DMS79 treated with DMSO at 0.1 percent for 48 hours (cell line): ENCODE data around the gene GRAMD1B.
"Not testable (repeated sequence)": the region's sequence is repeated elsewhere in the genome, so short reads cannot be mapped to it uniquely, and the experiment has no call there.

ENCODE experiments used
- DNase-seq: peaks from one replicate; lab custom pipeline; 2025; lab: John Stamatoyannopoulos, UW

GRAMD1B gene

DNA sequence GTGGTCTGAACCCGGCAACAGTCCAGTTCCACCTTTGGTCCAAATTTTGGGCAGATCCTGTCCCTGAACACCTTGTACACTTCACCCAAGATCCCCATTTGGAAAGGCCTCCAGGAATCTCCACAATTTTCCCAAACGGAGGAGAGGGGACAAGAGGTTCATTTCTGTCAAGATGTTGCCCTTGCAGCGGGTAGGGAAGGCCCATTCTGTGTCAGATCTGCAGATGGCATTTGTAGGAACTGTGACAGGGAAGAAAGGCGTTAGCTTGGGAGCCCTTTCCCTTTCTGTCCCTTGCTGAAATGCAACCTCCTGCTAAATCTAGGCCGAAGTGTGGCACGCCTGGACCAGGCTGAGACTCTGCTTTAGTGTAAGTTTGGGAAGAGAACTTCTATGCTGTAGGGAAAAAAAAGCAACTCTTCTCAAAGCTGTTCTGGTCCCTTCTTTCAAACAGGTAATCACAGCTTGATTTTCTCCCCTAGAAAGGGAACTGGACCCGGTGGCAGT, 138.3 kb downstream of the GRAMD1B start:
- DNase-seq = no peak

DNA sequence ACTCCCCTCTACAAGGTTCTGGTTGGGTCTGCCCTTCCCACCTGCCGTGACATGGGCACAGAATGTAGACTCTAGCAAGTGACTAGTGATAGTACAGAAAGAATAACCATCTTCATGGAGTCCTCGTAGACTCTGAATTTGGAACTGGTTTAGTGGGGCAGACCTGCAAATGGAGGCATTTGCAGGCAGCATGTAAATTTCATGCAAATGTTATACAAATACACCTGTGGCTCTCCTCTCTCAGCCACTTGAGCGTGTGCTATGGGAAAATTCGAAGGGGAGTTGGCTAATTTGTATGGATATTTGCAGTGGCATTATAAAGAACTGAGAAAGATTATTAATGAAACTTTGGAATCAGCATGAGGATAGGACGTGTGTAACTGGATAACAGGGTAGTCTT, 139.3 kb downstream of the GRAMD1B start:
- DNase-seq = no peak

DNA sequence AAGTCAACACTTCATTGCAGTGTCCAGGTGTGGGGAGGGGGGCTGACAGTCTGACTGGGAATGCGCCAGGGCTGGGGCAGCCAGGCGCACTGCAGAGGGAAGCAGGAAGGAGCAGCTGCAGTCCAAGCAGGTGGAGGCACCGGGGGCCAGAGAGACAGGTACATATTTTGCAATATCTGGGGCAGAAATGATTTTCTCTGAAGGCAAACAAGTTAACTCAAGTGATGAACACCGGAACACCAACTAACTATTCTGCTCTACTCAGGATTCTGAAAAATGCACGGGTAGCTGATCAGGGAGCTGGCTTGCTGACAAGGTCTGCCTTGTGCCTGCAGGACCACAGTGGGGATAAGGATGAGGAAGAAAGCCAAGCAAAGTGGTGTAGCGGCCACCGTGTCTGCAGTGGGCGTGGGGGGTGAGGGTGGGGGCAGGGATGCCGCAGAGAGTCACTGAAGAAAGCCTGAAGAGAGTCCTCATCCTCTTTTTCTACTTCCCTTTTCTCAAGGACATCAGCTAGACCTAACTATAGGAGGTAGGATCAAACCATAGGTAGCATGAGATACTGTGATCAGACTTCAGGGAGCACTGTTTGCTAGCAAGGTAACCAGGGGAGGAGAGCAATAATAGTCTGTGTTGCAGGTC, 141.0 kb downstream of the GRAMD1B start:
- DNase-seq = peak; percentile 15

DNA sequence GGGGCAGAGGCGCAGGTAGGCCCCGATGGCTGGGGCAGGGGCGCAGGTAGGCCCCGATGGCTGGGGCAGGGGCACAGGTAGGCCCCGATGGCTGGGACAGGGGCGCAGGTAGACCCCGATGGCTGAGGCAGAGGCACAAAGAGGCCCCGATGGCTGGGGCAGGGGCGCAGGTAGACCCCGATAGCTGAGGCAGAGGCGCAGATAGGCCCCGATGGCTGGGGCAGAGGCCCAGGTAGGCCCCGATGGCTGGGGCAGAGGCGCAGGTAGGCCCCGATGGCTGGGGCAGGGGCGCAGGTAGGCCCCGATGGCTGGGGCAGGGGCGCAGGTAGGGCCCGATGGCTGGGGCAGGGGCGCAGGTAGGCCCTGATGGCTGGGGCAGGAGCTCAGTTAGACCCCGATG, 142.7 kb downstream of the GRAMD1B start:
- DNase-seq = not testable (repeated sequence)

DNA sequence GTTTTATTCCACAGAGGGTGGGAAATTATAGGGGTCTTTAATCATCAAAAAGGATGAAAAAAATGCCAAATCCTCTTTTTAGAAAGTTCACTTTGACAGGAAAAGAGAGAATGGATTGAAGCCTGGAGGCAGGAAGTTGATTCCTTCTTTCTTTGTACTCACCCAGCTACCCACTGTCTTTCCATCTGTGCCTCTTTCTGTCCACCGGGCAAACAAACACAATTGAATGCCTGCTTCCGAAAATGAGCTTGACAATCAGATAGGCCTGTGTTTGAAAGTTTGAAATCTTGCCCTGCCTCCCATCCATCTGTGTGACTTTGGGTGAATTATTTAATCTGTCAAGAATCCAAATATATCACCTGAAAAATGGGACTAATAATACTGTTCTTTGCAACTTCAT, 143.2 kb downstream of the GRAMD1B start:
- DNase-seq = no peak

DNA sequence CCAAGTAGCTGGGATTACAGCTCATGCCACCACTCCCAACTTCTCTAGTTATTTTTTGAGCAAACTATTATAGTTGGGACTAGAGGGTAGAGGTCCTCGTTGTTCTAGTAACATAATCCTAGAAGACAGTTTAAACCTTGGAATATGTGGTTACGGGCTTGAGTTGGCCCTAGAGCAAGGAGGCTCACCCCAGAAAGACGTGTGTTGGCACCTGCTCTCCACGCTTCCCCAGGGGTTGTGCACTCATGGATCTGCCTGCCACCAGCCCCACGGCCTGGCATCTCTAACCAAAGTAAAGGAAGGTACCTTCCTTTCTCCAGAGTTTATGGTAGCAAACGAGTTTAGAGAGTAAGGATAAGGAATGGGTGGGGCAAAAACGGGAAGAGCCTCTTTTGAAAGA, 145.4 kb downstream of the GRAMD1B start:
- no peak for DNase-seq

DNA sequence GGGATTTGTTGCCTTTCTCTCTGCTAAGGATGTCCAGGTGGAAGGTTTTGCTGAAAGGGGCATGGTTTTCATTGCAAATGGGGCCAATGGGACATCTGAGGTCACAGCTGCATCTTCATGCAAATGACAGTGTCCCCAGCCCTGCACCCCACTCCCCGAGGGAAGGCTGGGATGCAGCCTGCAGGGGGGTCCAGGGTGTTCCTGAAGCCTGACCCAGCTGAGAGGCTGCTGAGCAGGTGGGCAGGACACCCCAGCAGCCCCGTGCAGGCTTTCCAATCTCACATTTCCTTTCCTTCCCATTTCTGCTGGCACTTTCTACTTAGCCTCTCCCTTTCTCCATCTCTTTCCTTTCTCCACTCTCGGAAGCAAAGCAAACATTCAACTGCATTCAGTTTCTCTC, 146.0 kb downstream of the GRAMD1B start:
- no peak for DNase-seq

DNA sequence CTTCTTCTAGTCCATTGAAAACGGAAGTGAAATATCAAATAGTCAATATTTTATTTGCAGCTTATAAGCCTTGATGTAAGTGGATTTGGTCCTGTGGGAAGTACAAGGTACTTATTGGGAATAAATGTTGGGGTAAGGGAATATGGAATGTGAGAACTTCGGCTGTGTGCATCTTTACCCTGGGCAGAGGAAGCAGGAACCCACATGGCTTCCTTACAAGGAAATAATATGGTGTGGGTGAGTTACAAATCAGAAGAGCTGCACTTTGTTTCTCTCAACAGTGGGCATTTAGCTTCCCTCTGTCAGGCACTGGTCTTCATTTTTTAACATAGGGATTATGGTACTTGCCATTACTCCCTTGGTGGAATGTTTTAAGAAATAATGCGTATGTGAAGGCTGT, 146.4 kb downstream of the GRAMD1B start:
- DNase-seq = no peak

DNA sequence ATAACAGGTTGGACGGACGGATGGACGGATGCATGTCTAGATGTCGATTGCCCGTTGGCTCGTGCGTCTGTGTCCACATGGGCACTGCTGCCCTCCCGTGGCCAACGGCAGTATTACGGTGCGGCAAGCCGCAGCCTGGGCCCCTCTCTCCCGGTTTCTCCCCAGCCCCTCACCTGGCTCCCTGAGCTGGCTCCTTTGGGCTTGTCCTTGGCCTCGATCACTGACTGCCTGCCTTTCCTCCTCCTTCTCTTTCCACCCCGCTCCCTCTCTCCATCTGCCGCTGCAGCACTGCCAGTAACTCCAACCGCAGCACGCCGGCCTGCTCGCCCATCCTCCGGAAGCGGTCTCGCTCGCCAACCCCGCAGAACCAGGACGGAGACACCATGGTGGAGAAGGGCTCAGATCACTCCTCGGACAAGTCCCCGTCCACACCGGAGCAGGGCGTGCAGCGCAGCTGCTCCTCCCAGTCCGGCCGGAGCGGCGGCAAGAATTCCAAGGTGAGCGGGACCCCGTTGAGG, 147.1 kb downstream of the GRAMD1B start:
- DNase-seq = peak; percentile 68

DNA sequence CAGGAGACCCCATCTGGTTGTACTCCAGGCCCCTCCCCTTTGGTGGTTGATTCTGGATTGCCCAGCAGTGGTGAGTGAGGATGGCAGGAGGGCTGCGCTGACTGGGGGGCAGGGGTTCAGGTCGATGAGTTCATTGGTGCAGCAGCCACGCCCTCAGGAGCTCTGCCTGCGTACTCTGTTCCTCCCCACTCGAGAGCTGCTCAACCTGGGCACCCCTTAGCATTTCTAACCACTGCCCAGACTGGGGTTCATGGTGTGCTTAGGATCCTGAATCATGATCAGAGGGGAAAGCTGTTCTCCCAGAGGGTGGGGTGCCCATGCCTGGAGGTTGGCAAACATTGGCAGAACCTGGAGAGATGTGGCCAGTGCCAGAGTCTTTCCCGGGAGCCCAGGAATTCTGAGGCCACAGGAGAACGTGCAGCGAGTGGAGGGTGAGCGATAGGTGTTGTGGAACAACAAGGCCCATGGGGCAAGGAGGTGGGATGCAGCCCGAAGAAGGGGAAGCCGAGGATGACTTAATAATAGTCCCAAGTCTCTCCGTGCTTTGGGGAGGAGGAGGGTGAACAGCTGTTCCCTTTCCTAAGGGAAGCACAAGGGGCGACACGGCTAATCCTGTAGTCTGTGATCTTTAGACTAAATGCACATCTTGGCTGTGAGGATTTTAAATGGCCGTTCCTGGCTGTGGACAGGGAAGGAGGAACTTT, 148.9 kb downstream of the GRAMD1B start:
- no peak for DNase-seq

DNA sequence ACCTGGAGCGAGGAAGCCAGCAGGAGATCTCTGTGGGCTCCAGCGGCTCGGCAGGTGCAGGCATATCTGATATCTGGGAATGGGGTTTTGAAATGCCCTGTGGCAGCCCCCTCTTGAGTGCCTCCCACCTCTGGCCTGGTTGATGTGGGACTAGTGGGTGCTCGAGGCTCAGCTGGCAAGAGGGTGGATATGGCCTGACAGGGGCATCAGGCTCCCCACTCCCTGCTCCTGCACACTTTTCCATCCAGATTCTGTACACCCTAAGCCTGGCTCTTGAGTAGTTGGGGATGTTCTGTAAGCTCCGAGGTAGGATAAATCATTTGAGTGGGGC, 149.4 kb downstream of the GRAMD1B start:
- no peak for DNase-seq

DNA sequence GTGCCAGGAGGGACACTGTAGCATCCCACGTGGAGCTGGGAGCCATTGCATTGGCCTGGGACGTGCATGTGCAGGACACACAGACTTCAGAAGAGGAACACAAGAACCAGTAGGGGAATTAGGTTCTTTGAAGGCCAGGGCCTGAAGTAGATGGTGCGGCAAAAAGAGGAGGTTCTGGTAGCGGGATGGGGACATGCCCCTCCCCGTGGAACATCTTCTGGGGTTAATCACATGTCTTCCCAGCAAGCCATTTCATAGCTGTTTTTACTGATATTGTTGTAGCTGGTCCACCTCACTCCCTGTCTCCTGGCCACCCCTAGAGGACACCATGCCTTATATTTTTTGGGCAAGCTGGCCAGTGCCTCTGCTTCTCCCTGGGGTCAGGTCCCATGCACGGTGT, 150.1 kb downstream of the GRAMD1B start:
- DNase-seq = no peak

DNA sequence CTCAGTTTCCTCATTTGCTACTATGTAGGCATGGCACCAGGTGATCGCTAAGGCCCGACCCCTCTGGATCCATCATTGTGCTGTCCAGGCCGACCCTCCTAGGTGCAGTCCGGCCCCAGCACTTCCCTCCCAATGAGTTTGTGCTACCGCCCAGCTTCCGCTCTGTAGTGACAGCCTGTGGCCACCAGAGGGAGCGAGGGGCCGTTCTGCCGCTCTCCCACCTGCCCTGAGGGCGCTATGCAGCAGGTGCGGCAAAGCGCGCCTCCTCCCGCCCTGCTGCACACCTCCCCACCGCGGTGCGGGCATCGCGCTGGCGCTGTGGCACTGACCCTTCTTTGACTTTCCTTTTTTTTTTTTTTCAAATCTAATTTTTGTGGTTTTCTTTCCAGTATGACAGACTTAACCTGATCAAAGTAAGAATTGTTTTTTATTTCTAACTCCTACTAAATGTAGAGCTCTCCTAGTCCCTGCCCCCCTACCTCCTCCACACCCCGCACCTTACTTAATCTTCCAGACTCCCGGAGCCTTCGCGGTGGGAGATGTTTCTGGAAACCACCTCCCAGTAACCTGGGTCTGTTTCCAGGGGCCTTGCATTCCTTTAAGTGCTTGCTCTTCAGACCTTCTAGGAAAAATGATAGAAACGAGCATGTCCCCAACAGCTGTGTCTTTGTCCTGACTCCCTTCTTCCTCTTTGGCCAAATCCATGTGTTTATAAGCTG, 150.6 kb downstream of the GRAMD1B start:
- DNase-seq = peak; percentile 72

DNA sequence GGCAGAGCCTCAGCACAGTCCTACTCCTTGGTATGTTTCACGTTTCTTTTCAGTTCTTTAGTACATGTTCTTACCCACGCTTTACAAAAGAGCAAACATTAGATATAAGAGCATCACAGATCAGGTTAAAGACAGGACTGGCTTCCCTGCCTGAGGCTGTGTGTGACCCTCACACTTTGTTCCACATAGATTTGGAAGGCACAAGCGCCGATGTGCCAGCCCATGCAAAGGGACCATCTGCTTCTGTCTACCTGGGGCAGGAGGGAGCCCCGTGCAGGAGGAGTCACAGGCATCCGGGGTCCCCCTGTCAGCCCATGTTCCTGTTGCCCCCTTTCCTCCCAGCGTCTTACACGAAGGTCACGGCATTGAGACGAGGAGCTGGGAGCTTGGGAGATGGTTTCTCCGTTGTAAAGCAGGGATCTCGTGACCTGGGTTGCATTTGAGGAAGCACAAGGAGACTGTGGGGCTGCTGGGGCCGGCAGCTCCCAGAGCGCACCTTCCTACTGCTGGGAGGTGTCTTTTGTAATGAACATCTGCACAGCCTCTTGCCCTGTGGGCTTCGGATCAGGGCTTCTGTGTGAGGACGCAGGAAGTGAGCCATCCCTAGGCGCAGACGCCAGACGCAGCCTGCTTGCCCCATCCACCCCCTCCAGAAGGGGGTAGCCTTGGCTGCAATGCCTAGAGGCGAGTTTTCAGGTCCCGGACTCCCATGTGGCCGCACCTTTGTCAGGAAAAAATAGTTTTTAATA, 151.8 kb downstream of the GRAMD1B start:
- DNase-seq = no peak

DNA sequence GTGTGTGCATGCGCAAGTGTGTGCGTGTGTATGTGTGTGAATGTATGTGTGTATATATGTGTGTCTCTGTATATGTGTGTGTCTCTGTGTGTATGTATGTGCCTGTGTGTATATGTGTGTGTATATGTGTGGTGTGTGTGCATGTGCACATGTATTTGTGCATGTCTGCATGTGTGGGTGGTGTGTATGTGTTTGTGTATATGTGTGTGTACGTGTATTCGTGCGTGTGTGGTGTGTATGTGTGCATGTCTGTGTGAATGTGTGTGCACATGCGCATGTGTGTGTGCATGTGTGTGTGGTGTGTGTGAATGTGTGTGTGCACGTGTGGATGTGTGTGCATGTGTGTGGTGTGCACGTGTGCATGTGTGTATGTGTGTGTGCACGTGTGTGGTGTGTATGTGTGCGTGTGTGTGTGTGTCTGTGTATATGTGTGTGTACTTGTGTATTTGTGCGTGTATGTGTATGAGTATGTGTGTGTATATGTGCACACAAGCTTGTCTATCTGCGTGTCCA, 153.0 kb downstream of the GRAMD1B start:
- no peak for DNase-seq

DNA sequence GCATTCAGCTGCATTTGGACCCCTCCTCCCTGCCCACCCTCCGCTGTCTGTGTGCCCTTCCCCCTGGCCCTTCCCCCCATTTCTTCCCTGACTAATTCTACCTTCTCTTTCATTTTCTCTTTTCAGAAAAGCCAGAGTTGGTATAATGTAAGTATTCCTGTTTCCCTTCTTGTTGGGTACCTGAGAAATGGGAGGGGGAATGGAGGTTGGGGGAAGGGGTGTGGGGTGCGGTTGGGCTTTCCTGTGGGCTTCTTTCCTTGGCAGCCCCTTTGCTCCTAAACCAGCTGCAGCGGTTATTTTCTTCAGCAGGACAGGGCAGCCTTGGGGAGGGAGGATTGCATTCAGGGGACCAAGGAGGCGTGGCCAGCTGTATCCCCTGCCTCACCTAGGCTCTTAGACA, 154.1 kb downstream of the GRAMD1B start:
- DNase-seq = no peak

DNA sequence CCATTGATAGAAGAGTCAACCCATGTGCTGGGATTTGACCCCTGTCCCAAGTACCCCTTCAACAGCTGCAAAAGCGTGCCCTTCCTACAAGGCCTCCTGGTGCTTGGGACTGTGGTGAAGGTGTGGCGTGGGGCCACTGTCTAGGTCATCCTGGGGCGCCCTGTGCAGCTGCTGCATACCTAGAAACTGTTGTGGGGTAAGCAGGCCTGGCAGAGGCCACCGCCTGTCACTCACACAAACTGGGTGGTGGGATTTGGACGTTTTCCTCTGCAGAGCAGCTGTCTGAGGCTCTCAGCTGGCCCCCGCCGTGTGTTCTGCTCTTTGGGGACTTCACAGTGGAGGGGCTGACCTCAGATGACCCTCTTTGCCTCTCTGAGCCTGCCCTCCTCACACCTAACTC, 154.7 kb downstream of the GRAMD1B start:
- DNase-seq = no peak

DNA sequence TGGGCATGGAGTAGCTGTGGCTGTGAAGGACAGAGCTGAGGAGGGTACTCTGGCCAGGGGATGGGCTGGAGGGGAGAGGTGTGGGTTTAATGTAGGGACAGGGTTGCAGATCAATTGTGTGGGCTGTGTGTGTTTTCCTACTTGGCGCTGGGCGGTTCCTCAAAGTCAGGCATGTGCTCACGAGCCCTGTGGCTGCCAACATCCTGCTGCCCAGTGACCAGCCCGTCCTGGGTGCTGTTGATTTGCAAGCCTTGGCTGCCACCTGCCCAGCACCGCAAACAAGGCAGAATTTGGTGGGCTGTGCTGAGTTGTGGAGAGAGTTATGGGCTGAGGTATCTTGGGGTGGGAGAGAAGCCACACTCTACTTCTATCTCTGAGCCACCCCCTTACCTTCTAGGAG, 155.1 kb downstream of the GRAMD1B start:
- DNase-seq = no peak

DNA sequence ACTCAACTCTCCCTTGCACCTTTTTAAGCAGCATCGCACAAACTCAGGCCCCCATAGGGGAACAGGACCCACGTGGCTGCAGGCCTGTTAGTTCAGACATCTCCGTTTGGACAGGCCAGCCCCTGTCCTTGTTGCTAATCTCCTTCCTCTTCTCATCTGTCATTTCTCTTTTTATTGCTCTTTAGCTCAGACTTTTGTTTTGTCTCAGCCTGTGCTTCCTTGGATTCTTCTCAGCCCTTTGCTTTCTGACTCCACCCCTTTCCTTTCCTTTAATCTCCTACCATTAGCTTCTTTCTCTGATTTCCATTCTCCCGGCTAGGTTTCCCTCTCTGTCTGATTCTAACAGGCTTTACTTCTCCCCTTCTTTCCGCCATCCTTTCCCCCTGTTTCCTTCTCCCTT, 155.6 kb downstream of the GRAMD1B start:
- DNase-seq = no peak

DNA sequence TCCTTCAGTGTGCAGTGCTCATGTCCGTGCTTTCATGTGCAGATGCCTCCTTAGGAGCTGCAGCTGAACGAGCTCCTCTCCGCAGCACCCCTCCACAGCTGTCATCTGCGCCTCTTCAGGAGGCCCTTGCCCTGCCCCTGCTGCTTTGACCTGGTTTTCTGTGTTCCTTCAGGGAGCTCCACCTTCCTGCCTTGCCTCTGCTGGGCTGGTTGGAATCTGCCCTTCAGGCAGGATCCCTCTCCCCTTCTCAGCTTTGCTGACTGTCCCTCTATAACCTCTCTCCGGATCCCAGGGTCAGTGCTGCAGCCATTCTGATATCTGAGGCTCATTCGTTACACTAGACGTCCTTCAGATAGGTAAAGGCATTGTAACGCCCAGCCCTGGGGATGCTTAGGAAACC, 156.5 kb downstream of the GRAMD1B start:
- no peak for DNase-seq

DNA sequence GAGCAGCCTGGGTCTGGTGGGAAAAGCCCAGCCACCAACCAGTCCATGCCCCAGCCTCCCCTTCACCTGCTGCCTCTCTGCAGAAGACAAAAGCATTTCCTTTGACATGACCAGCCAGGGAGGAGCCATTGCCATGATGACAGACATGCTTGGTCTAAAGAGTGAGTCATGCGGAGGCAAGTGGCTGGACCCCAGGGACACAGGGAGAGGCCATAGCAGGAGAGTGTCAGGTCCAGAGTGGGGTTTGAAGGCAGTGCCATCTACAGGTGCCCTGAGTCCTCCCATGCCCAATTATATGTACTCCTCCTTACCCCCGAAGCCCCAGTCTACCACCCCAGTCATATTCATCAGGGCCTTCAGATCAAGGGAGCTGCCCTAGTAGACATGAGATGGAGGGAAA, 157.0 kb downstream of the GRAMD1B start:
- DNase-seq = no peak

DNA sequence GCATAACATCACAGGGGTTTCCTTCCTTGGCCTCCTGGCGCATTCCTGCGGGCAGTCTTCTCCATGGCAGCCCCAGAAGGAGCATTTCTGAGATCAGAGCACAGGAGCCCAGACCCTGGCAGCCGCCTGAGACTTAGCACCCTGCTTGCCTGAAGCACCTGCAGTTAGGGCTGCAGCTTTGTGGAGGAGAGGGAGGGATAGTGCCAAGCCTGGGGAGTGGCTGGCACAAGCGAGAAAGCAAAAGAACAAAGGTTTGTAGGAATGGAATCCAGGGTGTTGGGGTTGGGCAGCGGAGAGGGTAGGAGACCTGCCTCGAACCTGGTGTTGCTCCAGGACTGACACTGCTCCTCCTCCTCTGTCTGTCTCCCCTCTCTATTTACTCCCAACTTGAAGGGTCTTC, 157.5 kb downstream of the GRAMD1B start:
- no peak for DNase-seq
